ENCODE measurements around the gene MAU2.

DNA sequence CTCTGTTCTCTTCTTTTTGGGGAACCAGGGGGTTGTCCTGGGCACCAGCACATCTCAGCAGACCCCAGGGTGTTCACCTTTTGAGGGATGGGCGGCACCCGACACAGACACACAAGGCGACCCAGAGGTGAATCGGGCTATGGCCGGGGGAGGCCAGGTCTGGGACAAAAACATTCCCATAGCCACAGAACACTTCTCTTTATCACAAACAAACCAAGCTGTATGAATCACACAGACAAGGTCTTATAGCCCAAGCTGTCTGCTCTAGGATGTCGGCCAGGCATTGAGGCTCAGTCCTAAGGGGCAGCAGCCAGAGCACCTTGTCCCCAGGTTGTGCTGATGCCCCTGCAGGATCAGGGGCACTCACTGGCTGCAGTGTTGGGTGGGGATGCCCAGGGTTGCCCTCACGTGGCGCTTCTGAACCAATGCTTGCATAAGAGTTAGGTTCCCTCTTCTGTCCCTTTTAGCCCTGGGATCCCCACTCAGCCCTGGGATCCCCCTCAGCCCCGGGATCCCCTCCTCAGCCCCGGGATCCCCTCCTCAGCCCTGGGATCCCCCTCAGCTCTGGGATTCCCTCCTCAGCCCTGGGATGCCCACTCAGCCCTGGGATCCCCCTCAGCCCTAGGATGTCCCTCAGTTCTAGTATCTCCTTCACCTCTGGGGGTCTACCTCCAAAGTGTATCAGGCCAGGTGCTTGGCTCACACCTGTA lies 26.9 kb downstream of the MAU2 start:
- TF ChIP-seq CTCF (IDR thresholded peaks at IDR 0.05) = no peak
- TF ChIP-seq POLR2A (IDR thresholded peaks at IDR 0.05) = no peak
